IPS-11a (cell line): ENCODE data around the gene MYADM.

Source experiments
- H3K4me3 ChIP-seq: one replicate; pipeline ENCODE4 v1.5.1; 2013; ENCODE audit warnings: low read depth, low read length, control low read depth

MYADM gene

GRCh38 chr19:53908935-53909415, 41.3 kb downstream of the MYADM start, which contains the start of gene CACNG7:
Gene CACNG7 (plus strand): TSS chr19:53909278. CDS start chr19:53912832, 3,554 bp downstream.
- H3K4me3 ChIP-seq: peak within 1 kb of the TSS; percentile 55

- peak overlapping the region; percentile 55 for H3K4me3 ChIP-seq
Measured at GRCh38 chr19:53909471-53910169, 41.9 kb downstream of the MYADM start.

- H3K4me3 ChIP-seq: peak overlapping the region; percentile 55
Measured at GRCh38 chr19:53910170-53910518, 42.5 kb downstream of the MYADM start.

GRCh38 chr19:53912653-53913052, 45.0 kb downstream of the MYADM start:
- no peak overlapping the region for H3K4me3 ChIP-seq

GRCh38 chr19:53915000-53915399, 47.3 kb downstream of the MYADM start:
- H3K4me3 ChIP-seq: no peak overlapping the region

GRCh38 chr19:53916004-53916403, 48.3 kb downstream of the MYADM start:
- no peak overlapping the region for H3K4me3 ChIP-seq

GRCh38 chr19:53917356-53917755, 49.7 kb downstream of the MYADM start:
- H3K4me3 ChIP-seq: no peak overlapping the region
